Liver (tissue), 9 donors: ENCODE measurements around the gene CKM. TPM values are rescaled to one million over a fixed set of nuclear protein-coding genes. Genes with fewer than 3 reads are reported as not detected.

Source experiments
- DNase-seq: peaks from one replicate; pipeline ENCODE4 v3.0.0-alpha.2; 2017; ENCODE audit warnings: low spot score
- H3K27ac ChIP-seq, 2 donors: one replicate each; pipeline ENCODE4 v1.7.0; 2013; ENCODE audit warnings: inconsistent platforms in 2 of 2, low read length in 2 of 2, control low read depth in 1 of 2, low read depth in 1 of 2, mild to moderate bottlenecking in 1 of 2
- H3K27me3 ChIP-seq, 4 donors: one replicate each; pipeline versions ENCODE4 v1.6.1 to v1.7.0; 2013; ENCODE audit warnings: low read length in 3 of 4, inconsistent platforms in 1 of 4, mild to moderate bottlenecking in 1 of 4, moderate library complexity in 1 of 4; ENCODE audit not compliant: control insufficient read depth in 4 of 4, insufficient read depth in 4 of 4
- H3K36me3 ChIP-seq, 4 donors: one replicate each; pipeline versions ENCODE4 v1.6.1 to v1.7.0; 2013; ENCODE audit warnings: low read length in 3 of 4, mild to moderate bottlenecking in 3 of 4, low read depth in 1 of 4, moderate library complexity in 1 of 4; ENCODE audit not compliant: control insufficient read depth in 4 of 4, insufficient read depth in 3 of 4
- H3K4me1 ChIP-seq, 4 donors: one replicate each; pipeline versions ENCODE4 v1.6.1 to v1.7.0; 2013; ENCODE audit warnings: low read length in 3 of 4, mild to moderate bottlenecking in 3 of 4, moderate library complexity in 1 of 4; ENCODE audit not compliant: control insufficient read depth in 4 of 4, insufficient read depth in 4 of 4
- H3K4me3 ChIP-seq, 3 donors: one replicate each; pipeline versions ENCODE4 v1.6.1 to v1.7.0; 2013; ENCODE audit warnings: low read length in 3 of 3, control low read depth in 1 of 3, low read depth in 1 of 3, mild to moderate bottlenecking in 1 of 3
- H3K9ac ChIP-seq, 2 donors: one replicate each; pipeline ENCODE4 v1.7.0; 2013; ENCODE audit warnings: low read length in 2 of 2, mild to moderate bottlenecking in 2 of 2, moderate library complexity in 2 of 2, control low read depth in 1 of 2, low read depth in 1 of 2
- H3K9me3 ChIP-seq, 4 donors: one replicate each; pipeline versions ENCODE4 v1.6.1 to v1.7.0; 2013; ENCODE audit warnings: low read length in 3 of 4; ENCODE audit not compliant: control insufficient read depth in 4 of 4
- EGR1 ChIP-seq, 2 donors: IDR thresholded peaks; 2 replicates each; pipeline ENCODE4 v1.6.1; 2016 to 2018; ENCODE audit warnings: antibody characterized with exemption in 2 of 2, low read depth in 2 of 2
- FOXA1 ChIP-seq: IDR thresholded peaks from 2 replicates; pipeline ENCODE4 v1.6.1; 2016; ENCODE audit warnings: antibody characterized with exemption
- FOXA2 ChIP-seq: IDR thresholded peaks from 2 replicates; pipeline ENCODE4 v1.6.1; 2016; ENCODE audit warnings: antibody characterized with exemption
- GABPA ChIP-seq, 2 donors: IDR thresholded peaks in 1 of 2; conservative IDR thresholded peaks in 1 of 2; 2 replicates each; pipeline ENCODE4 v1.6.1; 2016; ENCODE audit warnings: antibody characterized with exemption in 2 of 2, mild to moderate bottlenecking in 1 of 2, moderate library complexity in 1 of 2
- HNF4A ChIP-seq, 2 donors: conservative IDR thresholded peaks; 2 replicates each; pipeline ENCODE4 v1.6.1; 2016; ENCODE audit warnings: antibody characterized with exemption in 2 of 2, mild to moderate bottlenecking in 2 of 2
- HNF4G ChIP-seq: IDR thresholded peaks from 2 replicates; pipeline ENCODE4 v1.6.1; 2016; ENCODE audit warnings: antibody characterized with exemption
- JUND ChIP-seq, 2 donors: IDR thresholded peaks; 2 replicates each; pipeline ENCODE4 v1.6.1; 2016; ENCODE audit warnings: antibody characterized with exemption in 2 of 2
- NR2F2 ChIP-seq: IDR thresholded peaks from 2 replicates; pipeline ENCODE4 v1.6.1; 2016; ENCODE audit warnings: antibody characterized with exemption
- RAD21 ChIP-seq, 2 donors: IDR thresholded peaks; 2 replicates each; pipeline ENCODE4 v1.6.1; 2016; ENCODE audit warnings: antibody characterized with exemption in 2 of 2, mild to moderate bottlenecking in 2 of 2
- RXRA ChIP-seq, 2 donors: IDR thresholded peaks; 2 replicates each; pipeline ENCODE4 v1.6.1; 2017 to 2018; ENCODE audit warnings: antibody characterized with exemption in 2 of 2, mild to moderate bottlenecking in 1 of 2
- SP1 ChIP-seq: IDR thresholded peaks from 2 replicates; pipeline ENCODE4 v1.6.1; 2018; ENCODE audit warnings: antibody characterized with exemption, mild to moderate bottlenecking
- TAF1 ChIP-seq: conservative IDR thresholded peaks from 2 replicates; pipeline ENCODE4 v1.6.1; 2016; ENCODE audit warnings: antibody characterized with exemption, mild to moderate bottlenecking
- WGBS: extraction: QIAGEN DNeasy Blood & Tissue Kit; methylation state at CpG from one replicate; pipeline ENCODE4 v1.1.7; 2013; 5-methylcytosine and 5-hydroxymethylcytosine counted together
- polyA plus RNA-seq, 2 donors: library from polyadenylated mRNA; stranded (reverse) in 1 of 2; unstranded in 1 of 2; fragments of 200-250 nt in 1 of 2; fragments of >200 nt in 1 of 2; fragmentation: Nextera tagmentation in 1 of 2; extraction: Ambion mirVana in 1 of 2; gene quantifications; one replicate each; pipeline versions ENCODE4 v1.2.1 to v1.2.3, GENCODE V29; 2013 to 2015
- total RNA-seq, 2 donors: library from RNA; depleted of rRNA; stranded (reverse); fragments of >200 nt; gene quantifications; one replicate each; pipeline ENCODE4 v1.2.3, GENCODE V29; 2014
- TF ChIP-seq, protein P1 (sequence below): IDR thresholded peaks from 2 replicates; pipeline ENCODE4 v1.6.1; 2016; ENCODE audit warnings: antibody characterized with exemption
- TF ChIP-seq, protein P2 (sequence below): IDR thresholded peaks from 2 replicates; pipeline ENCODE4 v1.6.1; 2016; ENCODE audit warnings: antibody characterized with exemption
- TF ChIP-seq, protein P3 (sequence below): IDR thresholded peaks from 2 replicates; pipeline ENCODE4 v1.6.1; 2016; ENCODE audit warnings: antibody characterized with exemption, mild to moderate bottlenecking
- donor health status: healthy.
- donor health status: healthy.
- donor health status: healthy.
- donor health status: healthy.
- donor health status: healthy.

The CKM gene
- total and polyA plus RNA-seq, 4 donors = 0.05 to 0.37 (median 0.17) TPM; not detected in 1

DNA sequence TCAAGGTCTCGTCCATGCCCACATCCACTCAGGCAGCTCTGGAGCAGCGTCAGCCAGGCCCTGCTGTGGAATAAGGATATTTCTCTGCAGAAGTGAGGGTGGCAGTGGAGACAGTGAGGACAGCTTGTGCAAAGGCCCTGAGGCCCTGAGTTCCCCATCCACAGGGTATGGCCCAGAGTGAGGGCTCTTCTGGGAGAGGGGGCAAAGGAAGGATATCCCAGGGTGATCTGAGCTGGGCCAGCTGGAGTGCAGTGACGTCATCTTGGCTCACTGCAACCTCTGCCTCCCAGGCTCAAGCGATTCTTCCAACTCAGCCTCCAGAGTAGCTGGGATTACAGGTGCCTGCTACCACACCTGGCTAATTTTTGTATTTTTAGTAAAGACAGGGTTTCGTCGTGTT lies 60.1 kb downstream of the CKM start:
- WGBS = 95% methylated on average over 6 of the region's 6 CpGs
- Histone ChIP-seq H3K9me3 (no peaks in the 10 kb centered on the region), H3K36me3 (peaks cover 0 to 11% (median 6%) of the 10 kb centered on the region in 4 donors), H3K27ac (no peak overlapping the region), H3K4me3 (no peak overlapping the region), H3K4me1 (no peaks in the 10 kb centered on the region), H3K9ac (no peak overlapping the region), H3K27me3 (no peaks in the 10 kb centered on the region)
- no peak for DNase-seq
- no peak for TF ChIP-seq EGR1 (IDR thresholded peaks at IDR 0.05; ENCODE audit: low read depth in 2 of 2)
- TF ChIP-seq HNF4G = no peak
- no peak for TF ChIP-seq FOXA1
- TF ChIP-seq SP1 = no peak
- TF ChIP-seq, protein P1, sequence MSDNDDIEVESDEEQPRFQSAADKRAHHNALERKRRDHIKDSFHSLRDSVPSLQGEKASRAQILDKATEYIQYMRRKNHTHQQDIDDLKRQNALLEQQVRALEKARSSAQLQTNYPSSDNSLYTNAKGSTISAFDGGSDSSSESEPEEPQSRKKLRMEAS = no peak
- no peak for TF ChIP-seq TAF1
- no peak for TF ChIP-seq FOXA2
- TF ChIP-seq GABPA (IDR thresholded peaks at IDR 0.05 in 1 of 2, conservative IDR thresholded peaks at IDR 0.05 in 1 of 2) = no peak
- TF ChIP-seq RAD21 (IDR thresholded peaks at IDR 0.05) = no peak
- TF ChIP-seq NR2F2 = no peak

DNA sequence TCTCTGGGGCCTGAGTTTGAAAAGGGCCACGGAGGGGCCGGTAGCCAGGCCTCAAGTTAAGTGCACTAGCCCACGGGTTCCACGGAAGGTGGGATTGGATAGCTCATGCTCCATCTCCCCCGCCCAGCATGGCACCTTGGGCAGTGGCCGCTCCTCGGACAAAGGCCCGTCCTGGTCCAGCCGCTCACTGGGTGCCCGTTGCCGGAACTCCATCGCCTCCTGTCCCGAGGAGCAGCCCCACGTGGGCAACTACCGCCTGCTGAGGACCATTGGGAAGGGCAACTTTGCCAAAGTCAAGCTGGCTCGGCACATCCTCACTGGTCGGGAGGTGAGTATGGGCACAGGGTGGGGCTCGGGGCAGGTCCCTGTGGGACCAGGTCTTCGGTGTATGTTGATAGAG lies 63.8 kb downstream of the CKM start:
- TF ChIP-seq NR2F2 (no peak), HNF4A (conservative IDR thresholded peaks at IDR 0.05) (no peak), TAF1 (no peak), HNF4G (no peak), FOXA1 (no peak), GABPA (IDR thresholded peaks at IDR 0.05 in 1 of 2, conservative IDR thresholded peaks at IDR 0.05 in 1 of 2) (no peak), JUND (IDR thresholded peaks at IDR 0.05) (no peak), EGR1 (IDR thresholded peaks at IDR 0.05; ENCODE audit: low read depth in 2 of 2) (no peak), SP1 (no peak), FOXA2 (no peak), RXRA (IDR thresholded peaks at IDR 0.05) (no peak)
- TF ChIP-seq, protein P1 = no peak
- TF ChIP-seq, protein P2, sequence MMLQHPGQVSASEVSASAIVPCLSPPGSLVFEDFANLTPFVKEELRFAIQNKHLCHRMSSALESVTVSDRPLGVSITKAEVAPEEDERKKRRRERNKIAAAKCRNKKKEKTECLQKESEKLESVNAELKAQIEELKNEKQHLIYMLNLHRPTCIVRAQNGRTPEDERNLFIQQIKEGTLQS = no peak
- WGBS = 98% methylated on average over 19 of the region's 19 CpGs
- H3K36me3 ChIP-seq = peaks cover 0 to 3% (median under 1%) of the 10 kb centered on the region in 4 donors
- no peaks in the 10 kb centered on the region for H3K9me3 ChIP-seq
- no peak overlapping the region for H3K4me3 ChIP-seq
- no peak overlapping the region for H3K27ac ChIP-seq
- H3K9ac ChIP-seq = no peak overlapping the region
- no peak for DNase-seq
- H3K27me3 ChIP-seq = no peaks in the 10 kb centered on the region
- H3K4me1 ChIP-seq = peaks cover 0 to 10% (median 7%) of the 10 kb centered on the region in 4 donors

DNA sequence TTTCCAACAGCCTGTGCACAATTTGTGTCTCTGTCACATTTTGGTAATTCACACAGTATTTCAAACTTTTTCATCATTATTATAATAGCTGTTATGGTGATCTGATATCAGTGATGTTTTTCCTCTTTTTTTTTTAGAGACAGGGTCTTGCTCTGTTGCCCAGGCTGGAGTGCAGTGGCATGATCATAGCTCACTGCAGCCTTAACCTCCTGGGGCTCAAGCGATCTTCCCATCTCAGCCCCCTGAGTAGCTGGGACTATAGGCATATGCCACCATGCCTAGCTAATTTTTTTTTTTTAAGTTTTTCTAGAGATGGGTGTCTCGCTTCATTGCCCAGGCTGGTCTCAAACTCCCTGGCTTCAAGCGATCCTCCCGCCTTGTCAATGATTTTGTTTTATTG lies 65.8 kb downstream of the CKM start:
- Histone ChIP-seq H3K27ac (no peak overlapping the region), H3K4me3 (no peak overlapping the region), H3K27me3 (no peaks in the 10 kb centered on the region), H3K9ac (no peak overlapping the region), H3K36me3 (peaks cover 0 to 3% (median 0%) of the 10 kb centered on the region in 4 donors), H3K4me1 (peaks cover 3 to 30% (median 26%) of the 10 kb centered on the region in 4 donors), H3K9me3 (no peaks in the 10 kb centered on the region)
- no peak for DNase-seq
- TF ChIP-seq, protein P1 = no peak
- TF ChIP-seq HNF4A (conservative IDR thresholded peaks at IDR 0.05) (no peak), EGR1 (IDR thresholded peaks at IDR 0.05; ENCODE audit: low read depth in 2 of 2) (no peak), FOXA1 (no peak), RXRA (IDR thresholded peaks at IDR 0.05) (no peak), RAD21 (IDR thresholded peaks at IDR 0.05) (no peak), HNF4G (no peak), SP1 (no peak), TAF1 (no peak), JUND (IDR thresholded peaks at IDR 0.05) (no peak), GABPA (IDR thresholded peaks at IDR 0.05 in 1 of 2, conservative IDR thresholded peaks at IDR 0.05 in 1 of 2) (no peak)
- TF ChIP-seq, protein P3, sequence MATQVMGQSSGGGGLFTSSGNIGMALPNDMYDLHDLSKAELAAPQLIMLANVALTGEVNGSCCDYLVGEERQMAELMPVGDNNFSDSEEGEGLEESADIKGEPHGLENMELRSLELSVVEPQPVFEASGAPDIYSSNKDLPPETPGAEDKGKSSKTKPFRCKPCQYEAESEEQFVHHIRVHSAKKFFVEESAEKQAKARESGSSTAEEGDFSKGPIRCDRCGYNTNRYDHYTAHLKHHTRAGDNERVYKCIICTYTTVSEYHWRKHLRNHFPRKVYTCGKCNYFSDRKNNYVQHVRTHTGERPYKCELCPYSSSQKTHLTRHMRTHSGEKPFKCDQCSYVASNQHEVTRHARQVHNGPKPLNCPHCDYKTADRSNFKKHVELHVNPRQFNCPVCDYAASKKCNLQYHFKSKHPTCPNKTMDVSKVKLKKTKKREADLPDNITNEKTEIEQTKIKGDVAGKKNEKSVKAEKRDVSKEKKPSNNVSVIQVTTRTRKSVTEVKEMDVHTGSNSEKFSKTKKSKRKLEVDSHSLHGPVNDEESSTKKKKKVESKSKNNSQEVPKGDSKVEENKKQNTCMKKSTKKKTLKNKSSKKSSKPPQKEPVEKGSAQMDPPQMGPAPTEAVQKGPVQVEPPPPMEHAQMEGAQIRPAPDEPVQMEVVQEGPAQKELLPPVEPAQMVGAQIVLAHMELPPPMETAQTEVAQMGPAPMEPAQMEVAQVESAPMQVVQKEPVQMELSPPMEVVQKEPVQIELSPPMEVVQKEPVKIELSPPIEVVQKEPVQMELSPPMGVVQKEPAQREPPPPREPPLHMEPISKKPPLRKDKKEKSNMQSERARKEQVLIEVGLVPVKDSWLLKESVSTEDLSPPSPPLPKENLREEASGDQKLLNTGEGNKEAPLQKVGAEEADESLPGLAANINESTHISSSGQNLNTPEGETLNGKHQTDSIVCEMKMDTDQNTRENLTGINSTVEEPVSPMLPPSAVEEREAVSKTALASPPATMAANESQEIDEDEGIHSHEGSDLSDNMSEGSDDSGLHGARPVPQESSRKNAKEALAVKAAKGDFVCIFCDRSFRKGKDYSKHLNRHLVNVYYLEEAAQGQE = no peak
- TF ChIP-seq, protein P2 = no peak
- WGBS = 98% methylated on average over 4 of the region's 4 CpGs
